ENCODE results near the gene ELN.
"Not testable (repeated sequence)": the region's sequence is repeated elsewhere in the genome, so short reads cannot be mapped to it uniquely, and the experiment has no call there.

The ELN gene

DNA sequence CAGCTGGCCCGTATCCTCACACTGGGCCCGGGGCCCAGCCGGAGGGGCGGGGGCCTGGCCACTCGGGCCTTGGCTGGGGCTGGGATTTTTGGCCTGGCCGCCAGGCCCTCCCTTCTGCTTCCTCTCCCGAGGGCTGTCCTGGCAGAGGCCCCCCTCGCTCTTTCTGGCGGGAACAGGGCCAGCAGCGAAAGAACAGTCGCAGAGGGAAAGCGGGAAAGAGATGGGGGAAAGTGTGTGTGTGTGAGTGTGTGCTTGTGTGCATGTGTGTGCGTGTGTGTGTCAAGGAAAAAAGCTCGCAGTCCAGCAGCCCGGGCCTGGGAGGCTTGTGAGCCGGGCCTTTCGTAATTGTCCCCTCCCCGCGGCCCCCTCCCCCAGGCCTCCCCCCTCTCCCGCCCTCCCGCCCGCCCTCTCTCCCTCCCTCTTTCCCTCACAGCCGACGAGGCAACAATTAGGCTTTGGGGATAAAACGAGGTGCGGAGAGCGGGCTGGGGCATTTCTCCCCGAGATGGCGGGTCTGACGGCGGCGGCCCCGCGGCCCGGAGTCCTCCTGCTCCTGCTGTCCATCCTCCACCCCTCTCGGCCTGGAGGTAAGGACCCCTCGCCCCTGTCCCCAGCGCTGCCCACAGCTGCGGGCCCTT lies at the start of gene ELN:
Gene ELN, plus strand, starts transcription at position 491 of the 638 bp plus-strand sequence. Its CDS starts 15 bp downstream, at position 506.
- TF ChIP-seq, protein P1, sequence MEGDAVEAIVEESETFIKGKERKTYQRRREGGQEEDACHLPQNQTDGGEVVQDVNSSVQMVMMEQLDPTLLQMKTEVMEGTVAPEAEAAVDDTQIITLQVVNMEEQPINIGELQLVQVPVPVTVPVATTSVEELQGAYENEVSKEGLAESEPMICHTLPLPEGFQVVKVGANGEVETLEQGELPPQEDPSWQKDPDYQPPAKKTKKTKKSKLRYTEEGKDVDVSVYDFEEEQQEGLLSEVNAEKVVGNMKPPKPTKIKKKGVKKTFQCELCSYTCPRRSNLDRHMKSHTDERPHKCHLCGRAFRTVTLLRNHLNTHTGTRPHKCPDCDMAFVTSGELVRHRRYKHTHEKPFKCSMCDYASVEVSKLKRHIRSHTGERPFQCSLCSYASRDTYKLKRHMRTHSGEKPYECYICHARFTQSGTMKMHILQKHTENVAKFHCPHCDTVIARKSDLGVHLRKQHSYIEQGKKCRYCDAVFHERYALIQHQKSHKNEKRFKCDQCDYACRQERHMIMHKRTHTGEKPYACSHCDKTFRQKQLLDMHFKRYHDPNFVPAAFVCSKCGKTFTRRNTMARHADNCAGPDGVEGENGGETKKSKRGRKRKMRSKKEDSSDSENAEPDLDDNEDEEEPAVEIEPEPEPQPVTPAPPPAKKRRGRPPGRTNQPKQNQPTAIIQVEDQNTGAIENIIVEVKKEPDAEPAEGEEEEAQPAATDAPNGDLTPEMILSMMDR (IDR thresholded peaks at IDR 0.05; ENCODE audit: low read depth, low read length, missing control alignments) = no peak
- DNase-seq (ENCODE audit: low read depth) = no peak
- no peak within 1 kb of the TSS for H3K4me3 ChIP-seq (ENCODE audit: low read depth, low read length)

DNA sequence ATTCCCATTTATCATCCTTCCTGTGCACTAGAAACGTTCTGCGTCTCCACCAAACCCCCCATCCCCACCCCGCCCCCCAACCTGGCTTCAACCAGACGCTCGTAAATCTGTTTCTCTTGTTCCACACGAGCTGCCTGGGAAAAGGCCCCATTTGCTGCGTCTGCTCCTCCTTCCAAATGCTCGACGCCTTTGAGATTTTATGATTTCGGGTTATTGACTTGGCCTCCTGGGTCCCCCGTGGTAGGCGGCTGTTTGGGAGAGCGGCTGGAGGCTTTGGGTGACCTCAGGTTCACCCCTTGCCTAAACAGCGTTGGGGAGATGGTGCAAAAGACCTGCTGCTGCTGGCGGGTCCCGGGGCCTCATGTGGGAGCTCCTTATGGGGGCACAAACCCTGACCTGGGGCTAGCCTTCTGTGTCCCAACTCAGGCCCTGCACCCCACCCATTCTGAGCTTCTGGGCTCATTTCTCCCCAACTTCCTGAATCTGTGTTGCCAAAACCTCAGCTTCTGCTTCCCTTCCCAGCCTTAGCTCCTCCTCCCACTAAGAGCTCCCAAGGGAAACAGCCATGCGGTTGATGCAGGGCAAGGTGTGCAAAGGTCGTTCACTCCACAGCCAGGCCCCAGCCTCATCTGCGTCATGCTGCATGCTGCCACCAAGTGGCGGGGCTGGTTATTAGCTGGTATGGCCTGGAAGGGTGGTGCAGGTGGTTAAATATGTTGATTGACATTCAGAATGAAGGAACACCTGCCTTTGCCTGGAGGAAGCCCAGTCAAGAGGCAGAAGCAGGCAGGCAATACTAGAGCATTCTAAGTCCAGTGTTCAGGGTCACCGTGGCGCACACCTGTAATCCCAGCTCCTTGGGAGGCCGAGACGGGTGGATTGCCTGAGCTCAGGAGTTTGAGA lies 49.1 kb upstream of the ELN start:
- TF ChIP-seq, protein P1 (IDR thresholded peaks at IDR 0.05; ENCODE audit: low read depth, low read length, missing control alignments) = peak; percentile 55
- no peak overlapping the region for H3K4me3 ChIP-seq (ENCODE audit: low read depth, low read length)
- DNase-seq (ENCODE audit: low read depth) = no peak

DNA sequence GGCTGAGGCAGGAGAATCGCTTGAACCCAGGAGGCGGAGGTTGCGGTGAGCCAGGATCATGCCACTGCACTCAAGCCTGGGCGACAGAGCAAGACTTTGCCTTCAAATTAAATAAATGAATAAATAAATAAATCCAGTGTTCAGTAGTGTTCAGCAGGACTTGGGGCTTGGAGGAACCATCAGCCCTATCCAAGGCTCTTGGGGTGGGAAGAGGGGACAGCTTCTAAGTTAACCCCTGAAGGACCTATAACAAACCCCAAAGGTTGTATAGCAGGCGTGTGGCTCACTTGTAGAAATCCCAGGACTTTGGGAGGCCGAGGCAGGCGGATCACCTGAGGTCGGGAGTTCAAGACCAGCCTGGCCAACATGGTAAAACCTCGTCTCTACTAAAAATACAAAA lies 48.3 kb upstream of the ELN start:
- not testable (repeated sequence) for DNase-seq (ENCODE audit: low read depth); H3K4me3 ChIP-seq (ENCODE audit: low read depth, low read length)

DNA sequence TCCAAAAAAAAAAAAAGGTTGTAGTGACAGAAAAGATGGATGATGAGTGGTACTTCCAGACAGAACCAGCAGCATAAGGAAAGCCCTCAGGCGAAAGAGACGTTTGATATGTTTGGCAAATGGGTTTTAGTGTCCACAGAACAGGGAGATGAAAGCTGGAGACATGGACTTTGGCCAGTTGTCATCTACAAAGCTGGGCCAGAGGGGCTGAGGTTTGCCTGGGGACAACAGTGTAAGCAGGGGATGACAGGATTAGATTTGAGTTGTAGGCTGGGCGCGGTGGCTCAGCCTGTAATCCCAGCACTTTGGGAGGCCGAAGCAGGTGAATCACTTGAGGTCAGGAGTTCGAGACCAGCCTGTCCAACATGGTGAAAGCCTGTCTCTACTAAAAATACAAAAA lies 47.8 kb upstream of the ELN start:
- no peak overlapping the region for H3K4me3 ChIP-seq (ENCODE audit: low read depth, low read length)
- DNase-seq (ENCODE audit: low read depth) = no peak
- TF ChIP-seq, protein P1 (IDR thresholded peaks at IDR 0.05; ENCODE audit: low read depth, low read length, missing control alignments) = no peak

DNA sequence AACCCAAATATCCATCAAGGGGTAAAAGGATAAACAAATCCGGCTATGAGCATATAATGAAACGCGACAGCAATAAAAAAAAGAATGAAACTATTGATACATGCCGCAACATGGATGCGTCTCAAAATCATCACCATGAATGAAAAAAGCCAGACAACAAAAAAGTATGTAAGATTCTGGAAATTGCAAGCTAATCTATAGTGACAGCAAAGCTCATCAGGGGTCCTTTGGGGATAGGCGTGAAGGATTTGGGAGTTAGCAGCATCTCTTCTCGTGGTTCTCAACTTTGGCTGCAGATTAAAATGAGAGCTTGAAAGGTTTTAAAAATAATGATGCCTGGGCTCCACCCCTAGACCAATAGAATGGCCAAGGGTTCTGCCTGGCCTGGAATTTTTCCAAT lies 46.0 kb upstream of the ELN start:
- H3K4me3 ChIP-seq (ENCODE audit: low read depth, low read length) = no peak overlapping the region
- TF ChIP-seq, protein P1 (IDR thresholded peaks at IDR 0.05; ENCODE audit: low read depth, low read length, missing control alignments) = no peak
- no peak for DNase-seq (ENCODE audit: low read depth)

DNA sequence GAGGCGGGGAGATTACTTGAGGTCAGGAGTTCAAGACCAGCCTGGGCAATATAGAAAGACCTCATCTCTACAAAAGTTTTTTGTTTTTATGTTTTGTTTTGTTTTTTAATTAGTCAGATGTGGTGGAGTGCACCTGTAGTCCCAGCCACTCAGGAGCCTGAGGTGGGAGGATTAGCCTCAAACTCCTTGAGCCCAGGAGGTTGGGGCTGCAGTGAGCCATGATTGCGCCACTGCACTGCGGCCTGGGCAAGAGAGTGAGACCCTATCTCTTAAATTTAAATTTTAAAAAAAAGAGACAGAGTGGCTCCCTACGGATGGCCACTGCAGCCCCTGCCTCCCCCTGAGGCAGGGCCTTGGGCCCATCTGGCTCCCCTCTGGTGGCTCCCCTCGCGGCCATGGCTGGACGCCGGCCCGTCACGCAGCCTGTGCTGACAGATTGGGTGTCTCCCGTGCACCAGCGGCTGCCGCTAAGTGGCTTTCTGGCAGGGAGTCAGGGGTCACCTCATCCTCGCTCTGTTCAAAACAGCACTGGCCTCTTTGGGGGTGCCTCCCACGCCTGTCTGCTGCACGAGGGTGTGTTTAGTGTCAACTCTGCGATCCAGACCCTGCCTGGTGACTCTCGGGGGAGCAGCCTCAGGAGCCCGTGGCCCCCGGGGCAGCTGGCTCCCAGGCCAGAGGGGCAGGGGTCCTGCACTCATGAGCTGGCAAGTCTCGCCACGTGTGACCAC lies 44.4 kb upstream of the ELN start:
- H3K4me3 ChIP-seq (ENCODE audit: low read depth, low read length) = no peak overlapping the region
- no peak for DNase-seq (ENCODE audit: low read depth)
- TF ChIP-seq, protein P1 (IDR thresholded peaks at IDR 0.05; ENCODE audit: low read depth, low read length, missing control alignments) = no peak
